H1 (cell line): ENCODE data around the gene MGAT5B. TPM values are rescaled to one million over a fixed set of nuclear protein-coding genes. Genes with fewer than 3 reads are reported as not detected.
A peak's percentile ranks its signal among the peaks of the same experiment; 100 is the strongest.

ENCODE experiments used
- CTCF ChIA-PET: fragments of 300-600 bp; sonication (Branson Sonifier 250); formaldehyde crosslinking; loops from one replicate; lab custom pipeline; 2021; ENCODE audit not compliant: partially characterized antibody; lab: Charles Lee
- POLR2A ChIA-PET: fragments of 300-600 bp; sonication (Branson Sonifier 250); formaldehyde crosslinking; loops from one replicate; lab custom pipeline; 2021; ENCODE audit warnings: inconsistent platforms; ENCODE audit not compliant: partially characterized antibody; lab: Charles Lee
- DNase-seq, 2 experiments: peaks; one replicate each; pipeline versions ENCODE4 v3.0.0 to v3.0.0-alpha.2; 2010 to 2022; ENCODE audit warnings: low spot score in 2 of 2, low read depth in 1 of 2, mixed read lengths in 1 of 2
- FAIRE-seq: peaks from 2 replicates; lab custom pipeline; 2011; peaks lifted over from hg19 to GRCh38; lab: Jason Lieb, UNC
- H2AFZ ChIP-seq: 2 replicates; pipeline ENCODE4 v1.8.1; 2012; ENCODE audit warnings: low read length, inconsistent platforms
- H2AK5ac ChIP-seq: 2 replicates; pipeline ENCODE4 v1.6.1; 2013; ENCODE audit warnings: low read depth, low read length
- H2BK120ac ChIP-seq: replicated peaks from 2 replicates; pipeline ENCODE3; 2013; ENCODE audit warnings: low read depth, low read length, inconsistent platforms
- H2BK12ac ChIP-seq: 2 replicates; pipeline ENCODE4 v1.6.1; 2013; ENCODE audit warnings: low read depth, low read length
- H2BK15ac ChIP-seq: 2 replicates; pipeline ENCODE4 v1.6.1; 2013; ENCODE audit warnings: low read length
- H2BK20ac ChIP-seq: 2 replicates; pipeline ENCODE4 v1.6.1; 2013; ENCODE audit warnings: low read length
- H2BK5ac ChIP-seq: 2 replicates; pipeline ENCODE4 v1.6.1; 2013; ENCODE audit warnings: low read depth, low read length
- H3K14ac ChIP-seq: 2 replicates; pipeline ENCODE4 v1.6.1; 2013; ENCODE audit warnings: inconsistent platforms; ENCODE audit not compliant: insufficient read length
- H3K18ac ChIP-seq: 2 replicates; pipeline ENCODE4 v1.6.1; 2013; ENCODE audit warnings: low read length; ENCODE audit errors: extremely low read depth
- H3K23ac ChIP-seq: 2 replicates; pipeline ENCODE4 v1.6.1; 2013; ENCODE audit warnings: inconsistent platforms; ENCODE audit not compliant: insufficient read length
- H3K23me2 ChIP-seq: 2 replicates; pipeline ENCODE4 v1.6.1; 2013; ENCODE audit warnings: low read depth, low read length
- H3K27ac ChIP-seq: 2 replicates; pipeline ENCODE4 v1.6.1; 2011; ENCODE audit warnings: low read depth, low read length, inconsistent platforms
- H3K27me3 ChIP-seq, 4 experiments: replicated peaks in 1 of 4; 1 replicate in 1 of 4; 2 replicates in 3 of 4; pipeline versions ENCODE4 v1.6.1 to v1.8.1; 2011 to 2013; ENCODE audit warnings: low read length in 3 of 4, mild to moderate bottlenecking in 3 of 4, inconsistent platforms in 2 of 4, mixed read lengths in 2 of 4, moderate library complexity in 1 of 4; ENCODE audit not compliant: control insufficient read depth in 3 of 4, insufficient read depth in 3 of 4; ENCODE audit errors: extremely low read depth in 1 of 4
- H3K36me3 ChIP-seq, 4 experiments: 2 replicates each; pipeline versions ENCODE4 v1.6.1 to v1.8.1; 2011 to 2013; ENCODE audit warnings: mild to moderate bottlenecking in 4 of 4, low read length in 3 of 4, moderate library complexity in 2 of 4, control low read depth in 1 of 4, inconsistent platforms in 1 of 4; ENCODE audit not compliant: insufficient read depth in 4 of 4, control insufficient read depth in 2 of 4
- H3K4ac ChIP-seq: replicated peaks from 2 replicates; pipeline ENCODE3; 2013; ENCODE audit warnings: low read length, low read depth, mixed read lengths, inconsistent platforms; ENCODE audit not compliant: insufficient read length
- H3K4me1 ChIP-seq, 4 experiments: replicated peaks in 1 of 4; 1 replicate in 1 of 4; 2 replicates in 3 of 4; pipeline versions ENCODE4 v1.6.1 to v1.8.1; 2011 to 2013; ENCODE audit warnings: low read length in 3 of 4, inconsistent platforms in 2 of 4, mixed read lengths in 1 of 4; ENCODE audit not compliant: insufficient read depth in 4 of 4, control insufficient read depth in 3 of 4
- H3K4me2 ChIP-seq, 2 experiments: 2 replicates each; pipeline versions ENCODE4 v1.6.1 to v1.8.1; 2011 to 2013; ENCODE audit warnings: low read depth in 2 of 2, low read length in 2 of 2, control low read depth in 1 of 2, inconsistent platforms in 1 of 2, mild to moderate bottlenecking in 1 of 2; ENCODE audit not compliant: insufficient read depth in 1 of 2
- H3K4me3 ChIP-seq, 4 experiments: fragments of 200-600, 300-600 bp in 1 of 4; sonication (generic), shearing (Covaris generic), sonication (Bioruptor Twin) in 1 of 4; 2 replicates each; pipeline versions ENCODE4 v1.5.1 to v1.8.1; 2011 to 2016; ENCODE audit warnings: low read length in 4 of 4, low read depth in 3 of 4, control low read depth in 2 of 4, inconsistent platforms in 2 of 4, mild to moderate bottlenecking in 2 of 4, mixed read lengths in 1 of 4, moderate library complexity in 1 of 4; ENCODE audit not compliant: insufficient read depth in 2 of 4; ENCODE audit errors: extremely low read depth in 1 of 4
- H3K56ac ChIP-seq: replicated peaks from 2 replicates; pipeline ENCODE3; 2013; ENCODE audit warnings: low read depth, mild to moderate bottlenecking, mixed read lengths, low read length, inconsistent platforms; ENCODE audit not compliant: insufficient read length
- H3K79me1 ChIP-seq: 2 replicates; pipeline ENCODE4 v1.6.1; 2013; ENCODE audit warnings: low read depth, low read length, control low read depth
- H3K79me2 ChIP-seq, 2 experiments: 2 replicates each; pipeline versions ENCODE4 v1.6.1 to v1.8.1; 2012 to 2013; ENCODE audit warnings: low read length in 2 of 2, mild to moderate bottlenecking in 2 of 2, inconsistent platforms in 1 of 2; ENCODE audit not compliant: insufficient read depth in 2 of 2, control insufficient read depth in 1 of 2
- H3K9ac ChIP-seq, 4 experiments: replicated peaks in 1 of 4; 1 replicate in 1 of 4; 2 replicates in 3 of 4; pipeline versions ENCODE4 v1.6.1 to v1.8.1; 2011 to 2013; ENCODE audit warnings: low read depth in 3 of 4, low read length in 3 of 4, control low read depth in 2 of 4, mild to moderate bottlenecking in 2 of 4, moderate library complexity in 2 of 4, inconsistent platforms in 1 of 4; ENCODE audit errors: extremely low read depth in 1 of 4
- H3K9me3 ChIP-seq, 2 experiments: 2 replicates each; pipeline versions ENCODE4 v1.6.1 to v1.8.1; 2012 to 2013; ENCODE audit warnings: mild to moderate bottlenecking in 2 of 2, moderate library complexity in 2 of 2, control low read depth in 1 of 2, inconsistent platforms in 1 of 2, low read depth in 1 of 2, low read length in 1 of 2, mixed read lengths in 1 of 2; ENCODE audit not compliant: insufficient read depth in 2 of 2
- H4K20me1 ChIP-seq, 2 experiments: replicated peaks in 1 of 2; 2 replicates each; pipeline versions ENCODE3 to v1.8.1; 2011 to 2013; ENCODE audit warnings: inconsistent platforms in 2 of 2, low read length in 2 of 2, mild to moderate bottlenecking in 1 of 2; ENCODE audit not compliant: insufficient read depth in 2 of 2, control insufficient read depth in 1 of 2
- H4K5ac ChIP-seq: 2 replicates; pipeline ENCODE4 v1.6.1; 2013; ENCODE audit warnings: low read length, low read depth, mixed read lengths, inconsistent platforms; ENCODE audit not compliant: insufficient read length
- H4K8ac ChIP-seq: 2 replicates; pipeline ENCODE4 v1.8.0; 2013; ENCODE audit warnings: mild to moderate bottlenecking, moderate library complexity, low read length, inconsistent platforms; ENCODE audit not compliant: insufficient read depth; ENCODE audit errors: extremely low read depth
- H4K91ac ChIP-seq: replicated peaks from 2 replicates; pipeline ENCODE3; 2013; ENCODE audit warnings: low read length, mixed read lengths, inconsistent platforms; ENCODE audit not compliant: insufficient read length
- NANOG ChIP-seq: IDR thresholded peaks from 2 replicates; pipeline ENCODE4 v1.6.1; 2011; ENCODE audit warnings: low read length, low read depth, mild to moderate bottlenecking, inconsistent platforms; ENCODE audit not compliant: insufficient read depth, poor library complexity, severe bottlenecking
- RAD21 ChIP-seq, 2 experiments: IDR thresholded peaks in 1 of 2; conservative IDR thresholded peaks in 1 of 2; 2 replicates each; pipeline ENCODE4 v1.6.1; 2011; ENCODE audit warnings: low read depth in 2 of 2, low read length in 2 of 2, improper control_type of control experiment in 1 of 2, inconsistent platforms in 1 of 2, mild to moderate bottlenecking in 1 of 2, moderate library complexity in 1 of 2
- SIN3A ChIP-seq, 2 experiments: IDR thresholded peaks in 1 of 2; conservative IDR thresholded peaks in 1 of 2; 2 replicates each; pipeline ENCODE4 v1.6.1; 2011 to 2012; ENCODE audit warnings: low read length in 2 of 2, improper control_type of control experiment in 1 of 2, low read depth in 1 of 2, mild to moderate bottlenecking in 1 of 2
- WGBS, 2 experiments: shearing (Covaris generic) in 1 of 2; methylation state at CpG; one replicate each; pipeline versions ENCODE4 v1.1.6 to v1.1.7; 2013 to 2015; ENCODE audit warnings: low lambda C conversion rate in 2 of 2, mixed read lengths in 2 of 2, inconsistent platforms in 1 of 2, low coverage in 1 of 2, missing lambda C conversion rate in 1 of 2; ENCODE audit not compliant: insufficient replicate concordance in 2 of 2, insufficient coverage in 1 of 2, insufficient read length in 1 of 2; ENCODE audit errors: extremely low coverage in 1 of 2, missing lambda C conversion rate in 1 of 2; 5-methylcytosine and 5-hydroxymethylcytosine counted together
- polyA plus RNA-seq, 7 experiments: library from polyadenylated mRNA; depleted of rRNA in 3 of 7; stranded (reverse) in 5 of 7; unstranded in 2 of 7; fragments of >200 nt in 5 of 7; fragments of 200-250 nt in 2 of 7; gene quantifications; 1 replicate in 5 of 7; 2 replicates in 1 of 7; 4 replicates in 1 of 7; pipeline versions ENCODE4 v1.2.1 to v1.2.3, GENCODE V29; 2011 to 2013; ENCODE audit warnings: missing spikeins in 2 of 7, mixed read lengths in 2 of 7
- total RNA-seq: library from RNA; stranded (reverse); fragmentation: NEBNext Ultra II Directional; extraction: Animal tissue kit (Norgen Biotek cat#: 25700); gene quantifications from 2 replicates; pipeline ENCODE4 v1.2.1, GENCODE V29; 2021

Gene MGAT5B
- total and polyA plus RNA-seq, 2 of the 8 experiments (the other 6 are each of a cell fraction or from before 2014, with no cell fraction given): 7.9 to 8.2 TPM

DNA sequence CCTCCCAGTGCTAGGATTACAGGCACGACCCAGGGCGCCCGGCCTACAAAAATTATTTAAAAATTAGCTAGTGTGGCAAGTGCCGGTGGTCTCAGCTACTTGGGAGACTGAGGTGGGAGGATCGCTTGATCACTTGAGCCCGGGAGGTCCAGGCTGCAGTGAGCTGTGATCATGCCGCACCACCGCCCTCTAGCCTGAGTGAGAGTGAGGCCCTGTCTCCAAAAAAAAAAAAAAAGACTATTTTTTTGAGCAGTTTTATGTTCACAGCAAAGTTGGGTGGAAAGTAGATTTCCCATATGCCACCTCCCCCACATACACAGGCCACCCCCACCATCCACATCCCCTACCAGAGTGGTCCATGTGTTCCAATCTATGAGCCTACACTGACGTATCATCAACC lies 84.9 kb downstream of the MGAT5B start:
- Histone ChIP-seq H2AK5ac (no peak overlapping the region), H3K36me3 (no peaks in the 10 kb centered on the region), H3K79me1 (no peaks in the 10 kb centered on the region), H4K5ac (no peak overlapping the region), H2BK120ac (no peak overlapping the region), H3K9me3 (no peaks in the 10 kb centered on the region), H2BK20ac (no peak overlapping the region), H2BK5ac (no peak overlapping the region), H2AFZ (no peak overlapping the region), H3K79me2 (no peaks in the 10 kb centered on the region), H2BK12ac (no peak overlapping the region), H4K91ac (no peak overlapping the region), H3K23me2 (no peaks in the 10 kb centered on the region; the same call in 1 of the 2 replicates), H3K23ac (no peak overlapping the region), H4K8ac (no peak overlapping the region), H3K56ac (no peak overlapping the region), H3K27ac (no peak overlapping the region), H2BK15ac (no peak overlapping the region), H4K20me1 (no peaks in the 10 kb centered on the region), H3K14ac (no peak overlapping the region), H3K27me3 (no peaks in the 10 kb centered on the region), H3K18ac (no peak overlapping the region), H3K4me2 (no peak overlapping the region), H3K4ac (no peak overlapping the region), H3K4me3 (no peak overlapping the region), H3K4me1 (peaks cover 0 to 14% (median 7%) of the 10 kb centered on the region in 4 experiments; a peak in 5 of 7 replicates), H3K9ac (no peak overlapping the region)
- DNase-seq: no peak
- TF ChIP-seq NANOG (no peak), SIN3A (conservative IDR thresholded peaks at IDR 0.05 in 1 of 2, IDR thresholded peaks at IDR 0.05 in 1 of 2; ENCODE audit: low read depth in 1 of 2, low read length in 2 of 2) (no peak), RAD21 (IDR thresholded peaks at IDR 0.05 in 1 of 2, conservative IDR thresholded peaks at IDR 0.05 in 1 of 2; ENCODE audit: low read depth in 2 of 2, low read length in 2 of 2) (peak in 1 of 2 experiments; percentile 10; a peak in 1 of 4 replicates)
- CTCF ChIA-PET: interaction anchor here (0.6 to 2.0 kb wide), 3 partner anchors 46 to 103 kb away, joined by 3 to 6 read pairs (median 4); no protein-coding TSS in a partner anchor
- 94% methylated on average over 9 of the region's 9 CpGs; no CpG with 5 or more reads in 1 of the 2 experiments for WGBS, 2 experiments
- POLR2A ChIA-PET: interaction anchor here (1.4 kb wide), 1 partner anchor 13 kb away, joined by 9 read pairs; no protein-coding TSS in a partner anchor
- no peak for FAIRE-seq
